OCI-LY7 (cell line): ENCODE data around the gene NKX1-1. TPM values are rescaled to one million over a fixed set of nuclear protein-coding genes. Genes with fewer than 3 reads are reported as not detected.

Experiments used
- BruUV-seq: library from RNA; stranded (reverse); fragments of 400-500 nt; replicated peaks from 2 replicates; lab custom pipeline; 2021; lab: Mats Ljungman, UMichigan
- CTCF ChIA-PET: fragments of 300-600 bp; sonication (Branson Sonifier 250); formaldehyde crosslinking; loops from one replicate; lab custom pipeline; 2022; ENCODE audit warnings: antibody characterized with exemption; ENCODE audit not compliant: unreplicated experiment; lab: Charles Lee
- POLR2A ChIA-PET: fragments of 300-600 bp; sonication (Branson Sonifier 250); formaldehyde crosslinking; loops from one replicate; lab custom pipeline; 2022; ENCODE audit warnings: antibody characterized with exemption; lab: Charles Lee
- DNase-seq: peaks from one replicate; pipeline ENCODE4 v3.0.0-alpha.2; 2015; ENCODE audit warnings: low spot score
- H2AFZ ChIP-seq: fragments of 200-600 bp; sonication (generic), shearing (Covaris generic); 2 replicates; pipeline ENCODE4 v1.6.1; 2014; ENCODE audit warnings: mild to moderate bottlenecking, antibody characterized with exemption, low read length, moderate library complexity
- H3K27ac ChIP-seq: fragments of 200-600 bp; sonication (generic); 2 replicates; pipeline ENCODE4 v1.5.1; 2014; ENCODE audit warnings: mixed run types, low read depth, mild to moderate bottlenecking, moderate library complexity, low read length, inconsistent platforms; ENCODE audit not compliant: poor library complexity, severe bottlenecking
- H3K36me3 ChIP-seq: fragments of 200-600 bp; sonication (generic); 2 replicates; pipeline ENCODE4 v1.6.1; 2014; ENCODE audit warnings: mild to moderate bottlenecking, antibody characterized with exemption, low read length, moderate library complexity, mixed read lengths; ENCODE audit not compliant: insufficient read depth
- H3K4me1 ChIP-seq: fragments of 200-600 bp; sonication (generic); 2 replicates; pipeline ENCODE4 v1.5.1; 2014; ENCODE audit warnings: mild to moderate bottlenecking, low read length; ENCODE audit not compliant: insufficient read depth, poor library complexity, severe bottlenecking
- H3K4me2 ChIP-seq: fragments of 200-600 bp; sonication (generic); 2 replicates; pipeline ENCODE4 v1.6.1; 2014; ENCODE audit warnings: mild to moderate bottlenecking, low read length
- H3K4me3 ChIP-seq: fragments of 200-600 bp; sonication (generic); 2 replicates; pipeline ENCODE4 v1.5.1; 2014; ENCODE audit warnings: mild to moderate bottlenecking, low read depth, low read length; ENCODE audit not compliant: poor library complexity, severe bottlenecking
- H3K79me2 ChIP-seq: fragments of 200-600 bp; sonication (generic); 2 replicates; pipeline ENCODE4 v1.6.1; 2016; ENCODE audit warnings: low read depth, mild to moderate bottlenecking, low read length, moderate library complexity, mixed read lengths; ENCODE audit not compliant: insufficient read depth
- H3K9me2 ChIP-seq: fragments of 200-600 bp; sonication (generic); 2 replicates; pipeline ENCODE4 v1.6.1; 2016; ENCODE audit warnings: mild to moderate bottlenecking, low read length, mixed read lengths; ENCODE audit not compliant: insufficient read depth
- H3K9me3 ChIP-seq: fragments of 200-600 bp; sonication (generic); 2 replicates; pipeline ENCODE4 v1.6.1; 2014; ENCODE audit warnings: mild to moderate bottlenecking, mixed run types, low read length, mixed read lengths
- H4K20me1 ChIP-seq: fragments of 200-600 bp; sonication (generic); 2 replicates; pipeline ENCODE4 v1.6.1; 2014; ENCODE audit warnings: mild to moderate bottlenecking, antibody characterized with exemption, low read length, moderate library complexity, mixed read lengths; ENCODE audit not compliant: insufficient read depth
- EZH2phosphoT487 ChIP-seq: fragments of 200-600 bp; sonication (generic); IDR thresholded peaks from 2 replicates; pipeline ENCODE4 v1.6.1; 2018; ENCODE audit warnings: low read depth, borderline replicate concordance, mild to moderate bottlenecking, mixed run types, antibody characterized with exemption, low read length, moderate library complexity, mixed read lengths
- intact Hi-C: fragments of 100-400 bp; cut with micrococcal nuclease; formaldehyde crosslinking; loops from one replicate; pipeline ENCODE4 v1.10.0; 2022; ENCODE audit not compliant: unreplicated experiment
- total RNA-seq, 2 experiments: library from RNA; depleted of rRNA in 1 of 2; stranded (reverse); fragments of >200 nt in 1 of 2; shearing (Covaris generic) in 1 of 2; gene quantifications; 2 replicates each; pipeline ENCODE4 v1.2.3, GENCODE V29; 2014 to 2022
- TF ChIP-seq, protein P1 (sequence below): fragments of 200-600 bp; sonication (generic); conservative IDR thresholded peaks from 2 replicates; pipeline ENCODE4 v1.5.1; 2014; ENCODE audit warnings: mild to moderate bottlenecking, antibody characterized with exemption, low read length, moderate library complexity, mixed read lengths

NKX1-1 gene
- total RNA-seq, 2 experiments from 2014 or later, result not detected

GRCh38 chr4:1448589-1449420 is 42.6 kb upstream of the NKX1-1 start:
- Histone ChIP-seq H3K27ac (no peak overlapping the region), H3K4me2 (no peak overlapping the region), H3K9me2 (no peaks in the 10 kb centered on the region), H3K79me2 (no peaks in the 10 kb centered on the region), H3K9me3 (no peaks in the 10 kb centered on the region), H3K36me3 (no peaks in the 10 kb centered on the region), H3K4me3 (no peak overlapping the region), H4K20me1 (no peaks in the 10 kb centered on the region), H3K4me1 (no peaks in the 10 kb centered on the region), H2AFZ (no peak overlapping the region)
- ChIA-PET POLR2A (no interaction called here), CTCF (no interaction called here)
- no peak for DNase-seq
- no peak for TF ChIP-seq EZH2phosphoT487
- BruUV-seq, result no TSS peak
- intact Hi-C loops, result no loop called here

GRCh38 chr4:1447676-1448588 is 41.7 kb upstream of the NKX1-1 start:
- no peak overlapping the region for H2AFZ ChIP-seq
- no peaks in the 10 kb centered on the region for H3K9me2 ChIP-seq
- ChIA-PET CTCF (no interaction called here), POLR2A (no interaction called here)
- H3K27ac ChIP-seq, result no peak overlapping the region
- intact Hi-C loops, result no loop called here
- no peaks in the 10 kb centered on the region for H3K36me3 ChIP-seq
- no peaks in the 10 kb centered on the region for H3K4me1 ChIP-seq
- TF ChIP-seq EZH2phosphoT487, result no peak
- TF ChIP-seq, protein P1, sequence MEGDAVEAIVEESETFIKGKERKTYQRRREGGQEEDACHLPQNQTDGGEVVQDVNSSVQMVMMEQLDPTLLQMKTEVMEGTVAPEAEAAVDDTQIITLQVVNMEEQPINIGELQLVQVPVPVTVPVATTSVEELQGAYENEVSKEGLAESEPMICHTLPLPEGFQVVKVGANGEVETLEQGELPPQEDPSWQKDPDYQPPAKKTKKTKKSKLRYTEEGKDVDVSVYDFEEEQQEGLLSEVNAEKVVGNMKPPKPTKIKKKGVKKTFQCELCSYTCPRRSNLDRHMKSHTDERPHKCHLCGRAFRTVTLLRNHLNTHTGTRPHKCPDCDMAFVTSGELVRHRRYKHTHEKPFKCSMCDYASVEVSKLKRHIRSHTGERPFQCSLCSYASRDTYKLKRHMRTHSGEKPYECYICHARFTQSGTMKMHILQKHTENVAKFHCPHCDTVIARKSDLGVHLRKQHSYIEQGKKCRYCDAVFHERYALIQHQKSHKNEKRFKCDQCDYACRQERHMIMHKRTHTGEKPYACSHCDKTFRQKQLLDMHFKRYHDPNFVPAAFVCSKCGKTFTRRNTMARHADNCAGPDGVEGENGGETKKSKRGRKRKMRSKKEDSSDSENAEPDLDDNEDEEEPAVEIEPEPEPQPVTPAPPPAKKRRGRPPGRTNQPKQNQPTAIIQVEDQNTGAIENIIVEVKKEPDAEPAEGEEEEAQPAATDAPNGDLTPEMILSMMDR, result no peak
- no peak for DNase-seq
- no peak overlapping the region for H3K4me2 ChIP-seq
- no peak overlapping the region for H3K4me3 ChIP-seq
- no TSS peak for BruUV-seq
- H3K79me2 ChIP-seq, result no peaks in the 10 kb centered on the region
- no peaks in the 10 kb centered on the region for H3K9me3 ChIP-seq
- no peaks in the 10 kb centered on the region for H4K20me1 ChIP-seq

DNA sequence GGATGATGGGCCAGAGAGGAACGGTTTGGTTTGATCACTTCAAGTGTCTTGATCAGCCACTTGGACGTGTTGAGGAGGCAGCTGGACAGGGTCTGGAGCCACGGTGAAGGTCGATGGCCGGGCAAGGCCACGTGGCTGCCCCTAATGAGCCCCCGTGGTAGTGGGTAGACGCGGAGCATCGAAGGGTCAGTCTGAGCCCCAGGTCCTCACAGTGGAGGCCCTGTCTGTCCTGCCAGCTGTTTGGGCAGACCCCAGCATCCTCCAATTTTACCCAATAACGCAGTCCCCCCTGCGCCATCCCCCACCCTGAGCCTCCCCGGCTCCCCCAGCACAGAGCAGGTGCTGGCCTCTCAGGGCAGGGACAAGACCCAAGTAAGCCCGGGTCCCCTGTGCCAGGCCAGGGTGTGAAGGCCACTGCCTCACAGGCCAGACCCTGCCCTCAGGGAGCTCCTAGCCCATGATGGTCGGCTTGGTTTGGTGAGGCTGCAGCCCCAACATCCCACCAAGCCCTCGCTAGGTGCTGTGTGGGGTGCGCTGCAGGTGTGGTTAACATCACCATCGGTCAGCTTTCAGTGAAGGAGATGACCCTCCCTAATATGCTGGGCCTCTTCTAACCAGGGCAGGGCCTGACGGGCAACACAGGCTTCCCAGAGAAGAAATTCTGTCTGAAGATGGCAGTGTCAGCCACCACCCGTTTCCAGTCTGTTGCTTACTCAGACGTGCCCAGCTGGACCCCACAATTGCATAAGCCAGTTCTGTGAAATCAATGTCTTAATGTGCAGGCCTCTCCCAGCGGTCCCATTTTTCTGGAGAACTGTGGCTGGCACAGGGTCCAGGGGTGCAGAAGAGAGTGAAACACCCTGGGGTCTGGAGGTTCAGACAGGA is 40.5 kb upstream of the NKX1-1 start:
- POLR2A ChIA-PET, result no interaction called here
- Histone ChIP-seq H3K9me2 (no peaks in the 10 kb centered on the region), H4K20me1 (no peaks in the 10 kb centered on the region), H3K4me2 (no peak overlapping the region), H3K4me3 (no peak overlapping the region), H3K36me3 (no peaks in the 10 kb centered on the region), H3K27ac (no peak overlapping the region), H3K9me3 (no peaks in the 10 kb centered on the region), H3K79me2 (no peaks in the 10 kb centered on the region), H2AFZ (no peak overlapping the region), H3K4me1 (no peaks in the 10 kb centered on the region)
- BruUV-seq, result no TSS peak
- CTCF ChIA-PET, result no interaction called here
- no peak for DNase-seq
- TF ChIP-seq, protein P1, result no peak
- TF ChIP-seq EZH2phosphoT487, result no peak
- intact Hi-C loops, result no loop called here
